Osteoblast (primary cell): ENCODE results near the gene PPM1F. TPM values are rescaled to one million over a fixed set of nuclear protein-coding genes. Genes with fewer than 3 reads are reported as not detected.

ENCODE experiments used
- DNase-seq: peaks from one replicate; pipeline ENCODE4 v3.0.0; 2011; ENCODE audit warnings: low spot score, mixed read lengths; ENCODE audit not compliant: insufficient read length; ENCODE audit errors: missing footprints
- H2AFZ ChIP-seq: 2 replicates; pipeline ENCODE4 v1.6.0; 2011; ENCODE audit warnings: mild to moderate bottlenecking, low read length
- H3K27ac ChIP-seq: 2 replicates; pipeline ENCODE4 v1.5.1; 2011; ENCODE audit warnings: mild to moderate bottlenecking, low read depth, low read length, moderate library complexity
- H3K27me3 ChIP-seq: 2 replicates; pipeline ENCODE4 v1.6.0; 2012; ENCODE audit warnings: mild to moderate bottlenecking, control low read depth, inconsistent platforms, low read length, moderate library complexity; ENCODE audit not compliant: insufficient read depth
- H3K36me3 ChIP-seq: 2 replicates; pipeline ENCODE4 v1.5.1; 2011; ENCODE audit warnings: mild to moderate bottlenecking, low read length, control low read depth, moderate library complexity; ENCODE audit not compliant: insufficient read depth
- H3K4me1 ChIP-seq: 2 replicates; pipeline ENCODE4 v1.5.1; 2011; ENCODE audit warnings: mild to moderate bottlenecking, low read length, control low read depth, moderate library complexity; ENCODE audit not compliant: insufficient read depth
- H3K4me2 ChIP-seq: 2 replicates; pipeline ENCODE4 v1.6.0; 2011; ENCODE audit warnings: mild to moderate bottlenecking, low read length; ENCODE audit not compliant: insufficient read depth
- H3K4me3 ChIP-seq: fragments of 200-600 bp; sonication (generic); 3 replicates; pipeline ENCODE4 v1.5.1; 2012; ENCODE audit warnings: mild to moderate bottlenecking, low read length, inconsistent platforms; ENCODE audit not compliant: insufficient read depth
- H3K79me2 ChIP-seq: 2 replicates; pipeline ENCODE4 v1.6.0; 2012; ENCODE audit warnings: mild to moderate bottlenecking, low read length, control low read depth, inconsistent platforms; ENCODE audit not compliant: insufficient read depth
- H3K9me3 ChIP-seq: 2 replicates; pipeline ENCODE4 v1.5.1; 2011; ENCODE audit warnings: low read depth, low read length, control low read depth
- H4K20me1 ChIP-seq: 2 replicates; pipeline ENCODE4 v1.6.0; 2012; ENCODE audit warnings: mild to moderate bottlenecking, low read length, control low read depth; ENCODE audit not compliant: insufficient read depth
- total RNA-seq: library from RNA; depleted of rRNA; stranded (reverse); fragments of >200 nt; gene quantifications from 2 replicates; pipeline ENCODE4 v1.2.3, GENCODE V29; 2012
- TF ChIP-seq, protein P1 (sequence below): IDR thresholded peaks from 2 replicates; pipeline ENCODE4 v1.5.1; 2011; ENCODE audit warnings: mild to moderate bottlenecking, low read depth, low read length, moderate library complexity; ENCODE audit errors: extremely low read depth

PPM1F gene
- total RNA-seq, 1 donor: 22.8 TPM

DNA sequence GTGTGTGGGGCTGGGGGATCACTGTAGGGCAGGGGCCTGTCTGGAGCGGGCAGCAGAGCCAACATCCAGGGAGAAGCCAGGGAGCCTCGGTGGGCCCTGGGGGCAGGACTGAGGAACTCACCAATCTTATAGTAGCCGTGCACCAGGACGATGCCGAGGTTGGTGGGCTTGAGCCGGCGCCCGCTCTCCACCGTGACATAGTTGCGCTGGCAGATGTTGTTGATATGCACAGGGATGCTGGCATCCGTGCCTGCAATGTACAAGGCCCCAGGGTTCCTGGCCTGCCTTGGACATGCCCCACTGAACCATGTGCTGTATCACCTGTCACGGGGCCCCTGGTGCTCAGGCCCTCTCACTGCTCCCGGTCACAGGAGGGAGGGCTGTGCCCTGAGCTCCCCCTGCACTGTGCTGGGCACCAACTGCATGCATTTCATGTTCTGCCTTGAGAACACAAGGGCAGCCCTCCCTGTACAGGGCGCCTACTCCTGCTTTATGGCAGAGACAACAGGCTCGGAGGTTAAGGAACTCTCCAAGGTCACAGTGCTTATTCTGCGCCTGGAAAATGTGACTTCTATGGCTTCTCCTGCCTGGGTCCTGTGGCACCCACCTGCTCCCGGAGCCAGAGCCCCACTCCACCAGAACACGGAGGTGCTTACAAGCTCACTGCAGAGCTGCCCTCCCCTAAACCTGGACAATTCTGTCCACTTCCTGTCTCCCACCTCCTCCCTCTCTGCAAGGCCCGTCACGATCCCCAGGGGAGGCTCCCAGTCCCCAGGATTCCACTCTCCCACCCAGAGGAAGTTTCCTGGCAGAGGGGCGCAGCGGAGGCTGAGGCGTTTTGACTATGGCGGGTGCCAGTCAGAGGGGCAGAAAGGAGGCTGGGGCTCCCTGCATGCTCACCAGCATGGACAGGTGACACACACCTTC lies 7.8 kb upstream of the PPM1F start:
- H3K9me3 ChIP-seq: no peaks in the 10 kb centered on the region
- peaks cover 3% of the 10 kb centered on the region for H4K20me1 ChIP-seq
- H3K36me3 ChIP-seq: peaks cover 60% of the 10 kb centered on the region
- no peak overlapping the region for H3K27ac ChIP-seq
- TF ChIP-seq, protein P1, sequence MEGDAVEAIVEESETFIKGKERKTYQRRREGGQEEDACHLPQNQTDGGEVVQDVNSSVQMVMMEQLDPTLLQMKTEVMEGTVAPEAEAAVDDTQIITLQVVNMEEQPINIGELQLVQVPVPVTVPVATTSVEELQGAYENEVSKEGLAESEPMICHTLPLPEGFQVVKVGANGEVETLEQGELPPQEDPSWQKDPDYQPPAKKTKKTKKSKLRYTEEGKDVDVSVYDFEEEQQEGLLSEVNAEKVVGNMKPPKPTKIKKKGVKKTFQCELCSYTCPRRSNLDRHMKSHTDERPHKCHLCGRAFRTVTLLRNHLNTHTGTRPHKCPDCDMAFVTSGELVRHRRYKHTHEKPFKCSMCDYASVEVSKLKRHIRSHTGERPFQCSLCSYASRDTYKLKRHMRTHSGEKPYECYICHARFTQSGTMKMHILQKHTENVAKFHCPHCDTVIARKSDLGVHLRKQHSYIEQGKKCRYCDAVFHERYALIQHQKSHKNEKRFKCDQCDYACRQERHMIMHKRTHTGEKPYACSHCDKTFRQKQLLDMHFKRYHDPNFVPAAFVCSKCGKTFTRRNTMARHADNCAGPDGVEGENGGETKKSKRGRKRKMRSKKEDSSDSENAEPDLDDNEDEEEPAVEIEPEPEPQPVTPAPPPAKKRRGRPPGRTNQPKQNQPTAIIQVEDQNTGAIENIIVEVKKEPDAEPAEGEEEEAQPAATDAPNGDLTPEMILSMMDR: no peak
- no peaks in the 10 kb centered on the region for H3K79me2 ChIP-seq
- DNase-seq: peak; percentile 62
- H3K4me3 ChIP-seq: no peak overlapping the region
- no peak overlapping the region for H2AFZ ChIP-seq
- peaks cover 3% of the 10 kb centered on the region for H3K4me1 ChIP-seq
- no peaks in the 10 kb centered on the region for H3K27me3 ChIP-seq
- H3K4me2 ChIP-seq: no peak overlapping the region

DNA sequence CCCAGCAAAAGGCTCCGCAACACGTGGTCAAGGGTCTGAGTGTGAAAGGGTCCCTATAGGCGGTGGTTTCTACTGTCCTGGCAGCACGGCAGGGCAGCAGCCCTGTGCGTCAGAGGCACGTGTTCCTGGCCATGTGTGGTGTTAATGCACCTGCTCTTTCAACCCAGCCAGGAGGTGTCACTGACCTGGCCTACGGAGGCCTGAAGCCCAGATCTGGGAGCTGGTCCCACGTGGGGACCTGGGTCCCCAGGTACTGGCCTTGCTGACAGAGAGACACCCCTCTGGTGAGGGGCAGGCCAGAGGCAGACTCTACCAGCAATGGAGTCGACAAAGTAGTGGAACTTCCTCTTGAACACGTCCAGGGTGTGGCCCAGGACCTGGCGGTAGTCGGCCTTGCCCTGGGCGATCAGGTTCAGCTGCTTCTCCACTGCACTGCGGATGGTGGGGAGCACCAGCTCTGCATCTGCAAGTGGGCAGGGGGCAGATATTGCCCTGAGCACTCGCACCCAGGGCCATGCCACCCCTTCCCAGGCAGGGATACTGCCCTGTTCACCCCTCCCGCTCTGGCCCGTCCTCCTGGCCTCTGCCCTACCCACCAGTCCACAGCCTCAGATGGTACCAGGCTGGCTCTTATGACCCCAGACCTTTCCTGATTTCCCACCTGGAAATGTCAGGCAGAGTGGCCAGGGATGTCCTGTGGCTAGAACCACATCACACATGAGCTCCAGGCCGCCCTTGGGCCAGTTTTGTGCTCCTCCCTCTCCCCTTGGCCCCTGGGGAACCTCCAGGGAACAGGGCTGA lies 6.8 kb upstream of the PPM1F start:
- peaks cover 3% of the 10 kb centered on the region for H3K4me1 ChIP-seq
- no peak overlapping the region for H3K4me3 ChIP-seq
- TF ChIP-seq, protein P1: no peak
- no peaks in the 10 kb centered on the region for H3K9me3 ChIP-seq
- H3K27ac ChIP-seq: no peak overlapping the region
- H3K79me2 ChIP-seq: no peaks in the 10 kb centered on the region
- H3K36me3 ChIP-seq: peaks cover 50% of the 10 kb centered on the region
- peak; percentile 52 for DNase-seq
- H4K20me1 ChIP-seq: peaks cover 3% of the 10 kb centered on the region
- no peak overlapping the region for H2AFZ ChIP-seq
- no peaks in the 10 kb centered on the region for H3K27me3 ChIP-seq
- no peak overlapping the region for H3K4me2 ChIP-seq

DNA sequence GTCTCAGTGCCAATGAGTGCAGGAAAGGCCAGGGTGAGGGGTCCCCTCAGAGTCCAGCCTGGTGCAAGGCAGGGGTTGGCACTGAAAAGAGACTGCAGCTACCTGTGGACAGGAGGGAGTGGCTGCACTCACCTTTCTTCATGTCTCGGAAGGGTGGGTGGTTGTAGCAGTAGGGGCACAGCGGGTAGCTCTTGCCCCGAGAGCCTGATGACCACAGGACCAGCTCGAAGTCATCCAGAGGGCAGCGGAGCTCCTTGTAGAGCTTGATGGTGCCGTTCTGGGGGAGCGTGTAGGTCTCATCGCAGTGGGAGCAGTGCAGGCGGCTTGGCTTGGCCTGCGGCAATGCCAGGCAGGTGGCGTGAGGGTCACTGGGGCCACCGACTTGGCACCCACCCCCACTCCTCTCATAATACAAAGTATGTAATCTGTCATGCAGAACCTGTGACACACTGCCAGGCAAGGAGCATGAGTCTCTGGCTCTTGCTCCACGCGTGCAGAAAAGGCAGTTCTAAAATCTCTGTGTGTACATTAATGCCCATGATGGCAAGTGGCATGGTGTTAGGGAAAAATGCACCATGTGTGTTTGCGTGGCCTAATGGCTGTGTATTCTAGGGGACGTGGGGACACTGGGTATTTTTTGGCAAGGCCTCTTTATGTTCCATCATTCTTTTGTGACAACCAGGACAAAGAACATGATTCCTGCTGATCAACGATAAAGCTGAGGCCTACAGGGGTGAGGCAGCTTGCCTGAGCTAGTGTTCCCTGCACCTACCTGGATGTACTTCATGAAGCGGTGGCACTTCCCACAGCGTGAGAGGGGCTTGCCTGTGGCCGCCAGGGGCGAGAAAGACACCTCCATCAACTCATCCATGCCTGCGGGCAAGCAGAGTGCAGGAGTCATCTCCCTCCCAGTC lies 6.0 kb upstream of the PPM1F start:
- no peak overlapping the region for H3K4me2 ChIP-seq
- H3K4me3 ChIP-seq: no peak overlapping the region
- peaks cover 3% of the 10 kb centered on the region for H4K20me1 ChIP-seq
- no peaks in the 10 kb centered on the region for H3K27me3 ChIP-seq
- TF ChIP-seq, protein P1: no peak
- H3K4me1 ChIP-seq: peaks cover 3% of the 10 kb centered on the region
- H3K36me3 ChIP-seq: peaks cover 42% of the 10 kb centered on the region
- H3K9me3 ChIP-seq: no peaks in the 10 kb centered on the region
- H2AFZ ChIP-seq: no peak overlapping the region
- no peaks in the 10 kb centered on the region for H3K79me2 ChIP-seq
- peak; percentile 64 for DNase-seq
- no peak overlapping the region for H3K27ac ChIP-seq
